GM18520 (cell line): ENCODE results near the gene VSTM2A.

Experiments
- ATAC-seq: cut with Tn5 transposase; IDR thresholded peaks from one replicate; pipeline ENCODE4 v1.9.1; 2021; ENCODE audit not compliant: unreplicated experiment

The VSTM2A gene

DNA sequence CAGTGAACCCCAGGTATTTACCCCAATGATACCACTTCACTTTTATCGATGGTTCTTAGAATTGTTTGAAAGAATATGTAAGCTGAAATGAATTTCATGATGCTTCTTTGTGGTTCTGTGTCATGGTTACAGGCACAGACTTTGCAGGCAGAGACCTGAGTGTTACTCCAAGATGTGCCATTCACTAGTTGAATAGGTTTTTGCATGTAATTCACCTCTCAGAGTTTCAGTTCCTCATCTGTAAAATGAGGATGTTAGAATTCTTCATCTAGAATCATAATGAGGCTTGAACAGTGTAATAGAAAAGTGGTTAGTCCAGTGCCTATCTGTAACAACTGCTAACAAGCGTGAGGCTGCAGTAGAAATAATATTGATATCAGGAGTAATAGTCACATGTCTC, 54.6 kb downstream of the VSTM2A start:
- ATAC-seq: peak; percentile 97

DNA sequence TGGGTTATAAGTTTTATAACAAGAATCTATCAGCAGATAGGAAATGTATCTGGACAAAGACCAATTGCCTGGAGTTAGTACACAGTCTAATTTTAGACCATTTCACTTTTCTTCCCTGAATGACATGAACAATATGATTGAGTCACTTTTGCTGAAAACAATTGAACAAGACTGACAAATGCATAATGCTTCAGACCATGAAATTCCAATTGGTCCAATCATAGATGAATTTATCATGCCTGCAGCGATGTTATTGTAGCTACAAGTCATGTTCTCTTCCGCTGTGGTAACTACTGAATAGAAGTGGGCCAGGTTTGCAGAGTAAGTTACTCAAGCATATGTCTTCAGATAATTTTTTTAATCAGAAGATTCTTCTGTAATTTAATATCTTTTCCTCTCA, 73.4 kb downstream of the VSTM2A start:
- no peak for ATAC-seq
